Measurements from ENCODE around the gene STK32B.

Gene STK32B

DNA sequence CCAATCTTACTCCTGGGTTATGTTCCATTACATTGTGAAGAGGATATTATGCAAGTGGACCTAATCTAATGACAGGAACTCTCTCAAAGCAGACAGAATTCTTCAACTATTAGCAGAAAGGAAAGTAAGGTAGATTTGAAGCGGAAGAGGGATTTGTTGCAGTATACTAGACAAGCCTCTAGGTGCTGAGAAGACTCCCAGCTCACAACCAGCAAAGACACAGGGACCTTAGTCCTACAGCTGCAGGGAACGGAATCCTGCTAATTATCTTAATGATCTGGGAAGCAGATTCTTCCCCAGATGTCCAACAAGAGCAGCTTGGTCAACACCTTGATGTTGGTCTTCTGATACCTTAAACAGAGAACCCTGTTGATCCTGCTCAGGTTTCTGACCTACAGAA is 73.6 kb downstream of the STK32B start:
- TF ChIP-seq YY1 (IDR thresholded peaks at IDR 0.05; ENCODE audit: low read depth): no peak
- no peak for TF ChIP-seq TCF12 (IDR thresholded peaks at IDR 0.05; ENCODE audit: low read depth)
- TF ChIP-seq EP300 (IDR thresholded peaks at IDR 0.05; ENCODE audit: borderline replicate concordance): no peak
- TF ChIP-seq, protein P1, sequence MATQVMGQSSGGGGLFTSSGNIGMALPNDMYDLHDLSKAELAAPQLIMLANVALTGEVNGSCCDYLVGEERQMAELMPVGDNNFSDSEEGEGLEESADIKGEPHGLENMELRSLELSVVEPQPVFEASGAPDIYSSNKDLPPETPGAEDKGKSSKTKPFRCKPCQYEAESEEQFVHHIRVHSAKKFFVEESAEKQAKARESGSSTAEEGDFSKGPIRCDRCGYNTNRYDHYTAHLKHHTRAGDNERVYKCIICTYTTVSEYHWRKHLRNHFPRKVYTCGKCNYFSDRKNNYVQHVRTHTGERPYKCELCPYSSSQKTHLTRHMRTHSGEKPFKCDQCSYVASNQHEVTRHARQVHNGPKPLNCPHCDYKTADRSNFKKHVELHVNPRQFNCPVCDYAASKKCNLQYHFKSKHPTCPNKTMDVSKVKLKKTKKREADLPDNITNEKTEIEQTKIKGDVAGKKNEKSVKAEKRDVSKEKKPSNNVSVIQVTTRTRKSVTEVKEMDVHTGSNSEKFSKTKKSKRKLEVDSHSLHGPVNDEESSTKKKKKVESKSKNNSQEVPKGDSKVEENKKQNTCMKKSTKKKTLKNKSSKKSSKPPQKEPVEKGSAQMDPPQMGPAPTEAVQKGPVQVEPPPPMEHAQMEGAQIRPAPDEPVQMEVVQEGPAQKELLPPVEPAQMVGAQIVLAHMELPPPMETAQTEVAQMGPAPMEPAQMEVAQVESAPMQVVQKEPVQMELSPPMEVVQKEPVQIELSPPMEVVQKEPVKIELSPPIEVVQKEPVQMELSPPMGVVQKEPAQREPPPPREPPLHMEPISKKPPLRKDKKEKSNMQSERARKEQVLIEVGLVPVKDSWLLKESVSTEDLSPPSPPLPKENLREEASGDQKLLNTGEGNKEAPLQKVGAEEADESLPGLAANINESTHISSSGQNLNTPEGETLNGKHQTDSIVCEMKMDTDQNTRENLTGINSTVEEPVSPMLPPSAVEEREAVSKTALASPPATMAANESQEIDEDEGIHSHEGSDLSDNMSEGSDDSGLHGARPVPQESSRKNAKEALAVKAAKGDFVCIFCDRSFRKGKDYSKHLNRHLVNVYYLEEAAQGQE (IDR thresholded peaks at IDR 0.05; ENCODE audit: low read depth): no peak
- TF ChIP-seq, protein P2, sequence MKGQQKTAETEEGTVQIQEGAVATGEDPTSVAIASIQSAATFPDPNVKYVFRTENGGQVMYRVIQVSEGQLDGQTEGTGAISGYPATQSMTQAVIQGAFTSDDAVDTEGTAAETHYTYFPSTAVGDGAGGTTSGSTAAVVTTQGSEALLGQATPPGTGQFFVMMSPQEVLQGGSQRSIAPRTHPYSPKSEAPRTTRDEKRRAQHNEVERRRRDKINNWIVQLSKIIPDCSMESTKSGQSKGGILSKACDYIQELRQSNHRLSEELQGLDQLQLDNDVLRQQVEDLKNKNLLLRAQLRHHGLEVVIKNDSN (IDR thresholded peaks at IDR 0.05): no peak
- TF ChIP-seq FOXM1 (IDR thresholded peaks at IDR 0.05; ENCODE audit: borderline replicate concordance, low read depth): no peak
- TF ChIP-seq, protein P3, sequence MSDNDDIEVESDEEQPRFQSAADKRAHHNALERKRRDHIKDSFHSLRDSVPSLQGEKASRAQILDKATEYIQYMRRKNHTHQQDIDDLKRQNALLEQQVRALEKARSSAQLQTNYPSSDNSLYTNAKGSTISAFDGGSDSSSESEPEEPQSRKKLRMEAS (IDR thresholded peaks at IDR 0.05): no peak
- no peak for TF ChIP-seq NFIC (IDR thresholded peaks at IDR 0.05)
- TF ChIP-seq TAF1 (IDR thresholded peaks at IDR 0.05; ENCODE audit: low read depth): no peak
- TF ChIP-seq RAD21 (IDR thresholded peaks at IDR 0.05; ENCODE audit: low read depth): no peak
- no peak for TF ChIP-seq CREB1 (IDR thresholded peaks at IDR 0.05; ENCODE audit: low read depth)
- TF ChIP-seq EGR1 (IDR thresholded peaks at IDR 0.05): no peak
- no peak for TF ChIP-seq TEAD4 (IDR thresholded peaks at IDR 0.05)
- no peak for TF ChIP-seq ZBTB7A (IDR thresholded peaks at IDR 0.05; ENCODE audit: low read depth)
- TF ChIP-seq CEBPB (IDR thresholded peaks at IDR 0.05): no peak

DNA sequence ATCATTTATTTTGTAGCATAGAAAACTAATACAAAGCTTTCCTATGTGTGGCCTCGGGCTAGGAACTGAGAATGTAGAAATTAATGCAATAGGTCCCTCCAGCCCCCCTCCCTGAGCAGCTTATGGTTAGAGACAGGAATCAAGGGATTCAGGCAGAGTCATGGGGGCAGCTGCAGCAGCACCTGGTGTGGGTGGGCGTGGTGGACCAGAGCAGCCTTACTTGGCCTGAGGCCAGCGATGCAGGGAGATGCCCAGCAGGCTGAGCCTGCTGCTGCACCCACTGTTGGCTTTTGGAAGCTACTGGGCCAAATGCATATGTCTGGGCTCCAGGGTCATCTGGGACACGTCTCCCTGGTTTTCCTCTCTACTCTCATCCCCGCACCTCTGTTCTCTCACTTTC is 74.0 kb downstream of the STK32B start:
- TF ChIP-seq EGR1 (IDR thresholded peaks at IDR 0.05): no peak
- no peak for TF ChIP-seq TEAD4 (IDR thresholded peaks at IDR 0.05)
- no peak for TF ChIP-seq ZBTB7A (IDR thresholded peaks at IDR 0.05; ENCODE audit: low read depth)
- TF ChIP-seq CEBPB (IDR thresholded peaks at IDR 0.05): no peak
- TF ChIP-seq EP300 (IDR thresholded peaks at IDR 0.05; ENCODE audit: borderline replicate concordance): no peak
- TF ChIP-seq, protein P2 (IDR thresholded peaks at IDR 0.05): no peak
- TF ChIP-seq CREB1 (IDR thresholded peaks at IDR 0.05; ENCODE audit: low read depth): no peak
- no peak for TF ChIP-seq FOXM1 (IDR thresholded peaks at IDR 0.05; ENCODE audit: borderline replicate concordance, low read depth)
- TF ChIP-seq YY1 (IDR thresholded peaks at IDR 0.05; ENCODE audit: low read depth): no peak
- TF ChIP-seq, protein P1 (IDR thresholded peaks at IDR 0.05; ENCODE audit: low read depth): no peak
- no peak for TF ChIP-seq TAF1 (IDR thresholded peaks at IDR 0.05; ENCODE audit: low read depth)
- TF ChIP-seq RAD21 (IDR thresholded peaks at IDR 0.05; ENCODE audit: low read depth): no peak
- no peak for TF ChIP-seq NFIC (IDR thresholded peaks at IDR 0.05)
- no peak for TF ChIP-seq TCF12 (IDR thresholded peaks at IDR 0.05; ENCODE audit: low read depth)
- TF ChIP-seq, protein P3 (IDR thresholded peaks at IDR 0.05): no peak

DNA sequence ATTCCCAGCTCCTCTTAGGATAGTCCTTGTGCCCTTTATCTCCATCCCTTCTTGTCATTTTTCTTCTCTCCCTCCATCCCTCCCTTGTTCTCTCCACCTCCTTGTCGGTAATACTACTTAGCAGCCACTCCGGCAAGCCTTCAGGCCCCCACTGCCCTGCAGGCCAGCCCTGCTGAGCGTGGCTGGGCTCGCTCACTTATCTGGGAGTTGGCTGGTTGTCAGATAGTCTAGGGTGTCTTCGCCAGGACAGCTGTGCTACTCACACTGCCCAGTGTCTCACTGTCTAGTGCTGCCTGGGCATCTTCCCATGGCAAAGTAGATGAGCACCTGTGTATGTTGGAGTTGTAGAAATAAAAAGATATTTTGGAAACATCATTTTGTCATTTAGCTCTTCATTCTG is 75.0 kb downstream of the STK32B start:
- TF ChIP-seq, protein P1 (IDR thresholded peaks at IDR 0.05; ENCODE audit: low read depth): no peak
- no peak for TF ChIP-seq EGR1 (IDR thresholded peaks at IDR 0.05)
- TF ChIP-seq EP300 (IDR thresholded peaks at IDR 0.05; ENCODE audit: borderline replicate concordance): no peak
- no peak for TF ChIP-seq ZBTB7A (IDR thresholded peaks at IDR 0.05; ENCODE audit: low read depth)
- TF ChIP-seq TEAD4 (IDR thresholded peaks at IDR 0.05): no peak
- TF ChIP-seq TCF12 (IDR thresholded peaks at IDR 0.05; ENCODE audit: low read depth): no peak
- TF ChIP-seq NFIC (IDR thresholded peaks at IDR 0.05): no peak
- no peak for TF ChIP-seq RAD21 (IDR thresholded peaks at IDR 0.05; ENCODE audit: low read depth)
- TF ChIP-seq, protein P2 (IDR thresholded peaks at IDR 0.05): no peak
- TF ChIP-seq YY1 (IDR thresholded peaks at IDR 0.05; ENCODE audit: low read depth): no peak
- TF ChIP-seq CREB1 (IDR thresholded peaks at IDR 0.05; ENCODE audit: low read depth): no peak
- TF ChIP-seq CEBPB (IDR thresholded peaks at IDR 0.05): no peak
- TF ChIP-seq TAF1 (IDR thresholded peaks at IDR 0.05; ENCODE audit: low read depth): no peak
- TF ChIP-seq FOXM1 (IDR thresholded peaks at IDR 0.05; ENCODE audit: borderline replicate concordance, low read depth): no peak
- TF ChIP-seq, protein P3 (IDR thresholded peaks at IDR 0.05): no peak

Data from Ishikawa (cell line).